ENCODE measurements around the gene ID4. TPM values are rescaled to one million over a fixed set of nuclear protein-coding genes. Genes with fewer than 3 reads are reported as not detected.

Gene ID4
- total RNA-seq, 4 donors from 2014 or later, result 5.7 to 54.7 (median 9.7) TPM

DNA sequence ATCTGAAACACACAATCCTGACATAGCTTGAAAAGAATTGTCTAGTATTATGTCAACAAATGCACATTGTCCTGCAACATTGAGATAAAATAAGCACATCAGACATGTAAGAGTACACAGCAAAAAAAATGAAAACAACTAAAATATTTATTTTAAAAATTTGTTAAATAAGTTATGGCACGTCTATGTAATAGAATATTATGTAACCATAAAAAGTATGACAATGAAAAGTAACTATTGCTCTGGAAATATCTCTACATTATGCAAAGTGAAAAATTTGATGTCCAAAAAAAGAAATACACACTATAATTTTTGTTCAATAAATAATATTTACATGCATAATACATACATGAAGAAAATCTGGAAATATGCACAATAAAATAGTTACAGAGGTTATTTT, 9.3 kb upstream of the ID4 start:
- in situ Hi-C loops (cut with MboI; ENCODE audit: low pct_ligation_motif_present in 1 of 4, low pct_unique_long_range_greater_than_20kb in 1 of 4, low sequenced_read_pairs in 3 of 4) (no loop called here), intact Hi-C loops (cut with DNase I; ENCODE audit: low total_unique reads) (no loop called here)
- no peaks in the 10 kb centered on the region for H3K27me3 ChIP-seq
- no peak for DNase-seq
- no peak overlapping the region for H3K4me3 ChIP-seq
- H3K36me3 ChIP-seq, result no peaks in the 10 kb centered on the region
- TF ChIP-seq POLR2AphosphoS5 (IDR thresholded peaks at IDR 0.05) (no peak), EP300 (IDR thresholded peaks at IDR 0.05; ENCODE audit: low read depth) (no peak), POLR2A (IDR thresholded peaks at IDR 0.05) (no peak)
- TF ChIP-seq, protein P1, sequence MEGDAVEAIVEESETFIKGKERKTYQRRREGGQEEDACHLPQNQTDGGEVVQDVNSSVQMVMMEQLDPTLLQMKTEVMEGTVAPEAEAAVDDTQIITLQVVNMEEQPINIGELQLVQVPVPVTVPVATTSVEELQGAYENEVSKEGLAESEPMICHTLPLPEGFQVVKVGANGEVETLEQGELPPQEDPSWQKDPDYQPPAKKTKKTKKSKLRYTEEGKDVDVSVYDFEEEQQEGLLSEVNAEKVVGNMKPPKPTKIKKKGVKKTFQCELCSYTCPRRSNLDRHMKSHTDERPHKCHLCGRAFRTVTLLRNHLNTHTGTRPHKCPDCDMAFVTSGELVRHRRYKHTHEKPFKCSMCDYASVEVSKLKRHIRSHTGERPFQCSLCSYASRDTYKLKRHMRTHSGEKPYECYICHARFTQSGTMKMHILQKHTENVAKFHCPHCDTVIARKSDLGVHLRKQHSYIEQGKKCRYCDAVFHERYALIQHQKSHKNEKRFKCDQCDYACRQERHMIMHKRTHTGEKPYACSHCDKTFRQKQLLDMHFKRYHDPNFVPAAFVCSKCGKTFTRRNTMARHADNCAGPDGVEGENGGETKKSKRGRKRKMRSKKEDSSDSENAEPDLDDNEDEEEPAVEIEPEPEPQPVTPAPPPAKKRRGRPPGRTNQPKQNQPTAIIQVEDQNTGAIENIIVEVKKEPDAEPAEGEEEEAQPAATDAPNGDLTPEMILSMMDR (IDR thresholded peaks at IDR 0.05), result no peak
- no peaks in the 10 kb centered on the region for H3K4me1 ChIP-seq
- 81 to 91% methylated on average over 1 of the region's 1 CpG for WGBS, 2 donors (ENCODE audit: low coverage in 1 of 2)
- no peak overlapping the region for H3K27ac ChIP-seq
- H3K9me3 ChIP-seq, result no peaks in the 10 kb centered on the region

DNA sequence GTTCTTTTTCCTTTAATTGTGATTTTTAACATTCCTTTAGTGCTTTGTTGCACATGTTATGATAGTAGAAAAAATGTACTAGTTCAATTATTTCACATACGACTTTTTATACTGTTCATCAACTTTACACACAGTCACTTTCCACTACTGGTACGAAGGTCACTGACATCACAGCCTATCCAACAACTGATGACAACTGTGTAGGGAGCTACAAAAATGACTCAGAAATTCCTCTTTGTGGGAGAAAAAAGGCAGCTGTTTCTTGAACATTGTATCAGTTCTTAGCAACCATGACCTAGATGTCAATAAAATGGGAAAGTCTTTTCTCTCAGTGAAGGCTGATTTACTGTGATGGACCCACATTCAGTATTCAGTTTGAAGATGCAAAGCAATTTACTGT, 7.0 kb upstream of the ID4 start:
- H3K9me3 ChIP-seq, result no peaks in the 10 kb centered on the region
- TF ChIP-seq EP300 (IDR thresholded peaks at IDR 0.05; ENCODE audit: low read depth) (no peak), POLR2AphosphoS5 (IDR thresholded peaks at IDR 0.05) (no peak), POLR2A (IDR thresholded peaks at IDR 0.05) (no peak)
- TF ChIP-seq, protein P1 (IDR thresholded peaks at IDR 0.05), result no peak
- no peaks in the 10 kb centered on the region for H3K27me3 ChIP-seq
- 44 to 60% methylated on average over 2 of the region's 2 CpGs for WGBS, 2 donors (ENCODE audit: low coverage in 1 of 2)
- H3K4me3 ChIP-seq, result no peak overlapping the region
- no peak overlapping the region for H3K27ac ChIP-seq
- intact Hi-C loops (cut with DNase I; ENCODE audit: low total_unique reads) (no loop called here), in situ Hi-C loops (cut with MboI; ENCODE audit: low pct_ligation_motif_present in 1 of 4, low pct_unique_long_range_greater_than_20kb in 1 of 4, low sequenced_read_pairs in 3 of 4) (no loop called here)
- H3K36me3 ChIP-seq, result no peaks in the 10 kb centered on the region
- H3K4me1 ChIP-seq, result no peaks in the 10 kb centered on the region
- DNase-seq, result no peak

DNA sequence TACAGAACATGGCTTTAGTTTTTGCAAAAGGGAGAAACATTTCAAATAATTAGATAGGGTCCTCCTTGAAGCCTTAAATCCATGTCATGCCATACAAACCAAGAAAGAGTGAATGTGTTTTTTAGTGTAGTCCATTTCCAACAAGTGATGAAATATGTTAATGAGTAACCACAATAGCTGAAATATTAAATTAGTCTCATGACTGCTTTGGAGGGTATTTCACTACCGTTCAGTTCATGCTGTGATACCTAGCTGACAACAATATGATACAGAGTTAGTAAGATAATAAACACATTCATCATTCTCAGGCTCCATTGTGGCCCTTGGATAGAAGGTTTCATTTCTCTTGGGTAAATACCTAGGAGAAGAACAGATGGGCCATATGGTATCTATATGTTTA, 5.8 kb upstream of the ID4 start:
- 42 to 47% methylated on average over 1 of the region's 1 CpG for WGBS, 2 donors (ENCODE audit: low coverage in 1 of 2)
- Histone ChIP-seq H3K4me1 (no peaks in the 10 kb centered on the region), H3K4me3 (no peak overlapping the region), H3K27ac (no peak overlapping the region), H3K27me3 (peaks cover 7% of the 10 kb centered on the region), H3K9me3 (no peaks in the 10 kb centered on the region), H3K36me3 (no peaks in the 10 kb centered on the region)
- no peak for TF ChIP-seq EP300 (IDR thresholded peaks at IDR 0.05; ENCODE audit: low read depth)
- TF ChIP-seq, protein P1 (IDR thresholded peaks at IDR 0.05), result no peak
- no peak for TF ChIP-seq POLR2AphosphoS5 (IDR thresholded peaks at IDR 0.05)
- no peak for TF ChIP-seq POLR2A (IDR thresholded peaks at IDR 0.05)
- intact Hi-C loops (cut with DNase I; ENCODE audit: low total_unique reads) (no loop called here), in situ Hi-C loops (cut with MboI; ENCODE audit: low pct_ligation_motif_present in 1 of 4, low pct_unique_long_range_greater_than_20kb in 1 of 4, low sequenced_read_pairs in 3 of 4) (no loop called here)
- DNase-seq, result no peak

DNA sequence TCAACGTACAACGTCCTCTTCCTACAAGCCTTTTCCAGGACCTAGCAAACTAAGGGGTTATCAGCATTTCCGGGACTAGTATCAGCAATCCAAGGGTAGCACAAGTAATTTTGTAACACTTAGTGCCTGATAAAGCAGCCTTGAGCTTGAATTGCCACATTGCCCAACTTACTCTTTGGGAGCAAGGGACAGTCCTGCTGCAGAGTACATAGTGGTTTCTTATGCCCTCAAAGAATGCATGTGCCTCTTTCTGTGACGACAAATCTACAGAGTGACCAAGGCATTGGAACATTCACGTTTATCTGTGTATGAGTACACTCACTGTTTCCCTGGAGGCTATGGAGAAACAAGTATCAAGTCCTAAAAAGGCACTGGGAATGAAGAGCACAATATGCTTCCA, 3.2 kb upstream of the ID4 start:
- WGBS, 2 donors (ENCODE audit: low coverage in 1 of 2), result 75 to 80% methylated on average over 3 to 5 of the region's 5 CpGs
- TF ChIP-seq EP300 (IDR thresholded peaks at IDR 0.05; ENCODE audit: low read depth) (no peak), POLR2A (IDR thresholded peaks at IDR 0.05) (no peak), POLR2AphosphoS5 (IDR thresholded peaks at IDR 0.05) (no peak)
- TF ChIP-seq, protein P1 (IDR thresholded peaks at IDR 0.05), result no peak
- Histone ChIP-seq H3K4me1 (peaks cover 0 to 5% (median 0%) of the 10 kb centered on the region in 4 donors), H3K9me3 (no peaks in the 10 kb centered on the region), H3K36me3 (no peaks in the 10 kb centered on the region), H3K27ac (no peak overlapping the region), H3K4me3 (no peak overlapping the region), H3K27me3 (peaks cover 29% of the 10 kb centered on the region)
- DNase-seq, result no peak
- intact Hi-C loops (cut with DNase I; ENCODE audit: low total_unique reads), result no loop called here
- in situ Hi-C loops (cut with MboI; ENCODE audit: low pct_ligation_motif_present in 1 of 4, low pct_unique_long_range_greater_than_20kb in 1 of 4, low sequenced_read_pairs in 3 of 4), result no loop called here
